ENCODE results near the gene FNTB. TPM values are rescaled to one million over a fixed set of nuclear protein-coding genes. Genes with fewer than 3 reads are reported as not detected.

The FNTB gene
- total and polyA plus RNA-seq, 2 of the 13 experiments (the other 11 are each of a cell fraction or from before 2014, with no cell fraction given), result 23.6 to 28.5 TPM

GRCh38 chr14:64938972-64939816 is 47.5 kb upstream of the FNTB start (continued):
- TF ChIP-seq MAX (IDR thresholded peaks at IDR 0.05) (no peak), TRIM22 (IDR thresholded peaks at IDR 0.05) (no peak), IKZF1 (IDR thresholded peaks at IDR 0.05) (no peak), HNRNPH1 (optimal IDR thresholded peaks at IDR 0.05; ENCODE audit: low read depth, low read length) (no peak), PAX8 (CRISPR knock-in tag; IDR thresholded peaks at IDR 0.05; ENCODE audit: borderline replicate concordance) (no peak), ZFX (CRISPR knock-in tag; IDR thresholded peaks at IDR 0.05; ENCODE audit: low read depth) (0 out of 2 replicates have a peak, but pooled peaks have one; percentile 22), TCF7 (IDR thresholded peaks at IDR 0.05; ENCODE audit: low read depth) (no peak), POLR2A (IDR thresholded peaks at IDR 0.05; ENCODE audit: insufficient read depth in 1 of 2, low read depth in 2 of 2, low read length in 2 of 2) (peak in 1 of 2 experiments; percentile 31; a peak in 1 of 4 replicates), ZNF264 (CRISPR knock-in tag; IDR thresholded peaks at IDR 0.05) (no peak), FOXK2 (IDR thresholded peaks at IDR 0.05) (no peak), NCOR1 (IDR thresholded peaks at IDR 0.05; ENCODE audit: borderline replicate concordance, low read length) (no peak), PHB2 (IDR thresholded peaks at IDR 0.05; ENCODE audit: partially characterized antibody) (no peak), AHR (CRISPR knock-in tag; IDR thresholded peaks at IDR 0.05) (no peak), ZFP37 (CRISPR knock-in tag; IDR thresholded peaks at IDR 0.05; ENCODE audit: borderline replicate concordance) (no peak), ATF6 (CRISPR knock-in tag; conservative IDR thresholded peaks at IDR 0.05) (no peak), ZNF616 (CRISPR knock-in tag; IDR thresholded peaks at IDR 0.05; ENCODE audit: low read depth) (no peak), KLF13 (CRISPR knock-in tag; IDR thresholded peaks at IDR 0.05) (no peak), JUNB (CRISPR knock-in tag; IDR thresholded peaks at IDR 0.05; ENCODE audit: borderline replicate concordance) (no peak), ZNF331 (CRISPR knock-in tag; IDR thresholded peaks at IDR 0.05) (no peak), NFYB (CRISPR knock-in tag; IDR thresholded peaks at IDR 0.05) (no peak), E2F1 (CRISPR knock-in tag; IDR thresholded peaks at IDR 0.05) (no peak), POGZ (CRISPR knock-in tag; IDR thresholded peaks at IDR 0.05) (no peak), MXD1 (CRISPR knock-in tag; IDR thresholded peaks at IDR 0.05) (no peak), TEAD2 (CRISPR knock-in tag; IDR thresholded peaks at IDR 0.05) (no peak), ZNF317 (CRISPR knock-in tag; IDR thresholded peaks at IDR 0.05) (no peak), RNF2 (conservative IDR thresholded peaks at IDR 0.05; ENCODE audit: low read depth) (no peak), CC2D1A (CRISPR knock-in tag; IDR thresholded peaks at IDR 0.05) (no peak), ZNF446 (CRISPR knock-in tag; IDR thresholded peaks at IDR 0.05) (no peak), ZNF225 (CRISPR knock-in tag; IDR thresholded peaks at IDR 0.05) (no peak), XBP1 (CRISPR knock-in tag; IDR thresholded peaks at IDR 0.05) (no peak)
